ENCODE measurements around the gene ZBTB44.
A peak's percentile ranks its signal among the peaks of the same experiment; 100 is the strongest.
"Not testable (repeated sequence)": the region's sequence is repeated elsewhere in the genome, so short reads cannot be mapped to it uniquely, and the experiment has no call there.

ZBTB44 gene

GRCh38 chr11:130314750-130315285 is at the start of gene ZBTB44:
Gene ZBTB44 (minus strand): TSS chr11:130314917. CDS start chr11:130261873, 53,044 bp downstream.
- DNase-seq: peak; percentile 94

- DNase-seq: no peak
Observed at GRCh38 chr11:130359419-130359818, 44.7 kb upstream of the ZBTB44 start.

- DNase-seq: no peak
Observed at GRCh38 chr11:130358398-130358797, 43.7 kb upstream of the ZBTB44 start.

- no peak for DNase-seq
Observed at GRCh38 chr11:130347261-130347660, 32.5 kb upstream of the ZBTB44 start.

- DNase-seq: no peak
Observed at GRCh38 chr11:130344841-130345240, 30.1 kb upstream of the ZBTB44 start.

- DNase-seq: peak; percentile 72
Observed at GRCh38 chr11:130340671-130341319, 26.1 kb upstream of the ZBTB44 start.

GRCh38 chr11:130338667-130339066 is 23.9 kb upstream of the ZBTB44 start:
- no peak for DNase-seq

- DNase-seq: no peak
Observed at GRCh38 chr11:130337281-130338089, 22.8 kb upstream of the ZBTB44 start.

- not testable (repeated sequence) for DNase-seq
Observed at GRCh38 chr11:130331397-130331796, 16.7 kb upstream of the ZBTB44 start.

GRCh38 chr11:130330101-130330684 is 15.5 kb upstream of the ZBTB44 start:
- no peak for DNase-seq

GRCh38 chr11:130328420-130328819 is 13.7 kb upstream of the ZBTB44 start:
- DNase-seq: no peak

- no peak for DNase-seq
Observed at GRCh38 chr11:130327716-130328115, 13.0 kb upstream of the ZBTB44 start.

GRCh38 chr11:130325691-130326090 is 11.0 kb upstream of the ZBTB44 start:
- DNase-seq: no peak

GRCh38 chr11:130323452-130324450 is 9.0 kb upstream of the ZBTB44 start:
- no peak for DNase-seq

GRCh38 chr11:130322126-130322525 is 7.4 kb upstream of the ZBTB44 start:
- DNase-seq: no peak

- no peak for DNase-seq
Observed at GRCh38 chr11:130318031-130318673, 3.4 kb upstream of the ZBTB44 start.

GRCh38 chr11:130315354-130315970 is 745 bp upstream of the ZBTB44 start:
- peak; percentile 77 for DNase-seq

GRCh38 chr11:130314184-130314749 is 450 bp downstream of the ZBTB44 start:
- peak; percentile 69 for DNase-seq

- peak; percentile 13 for DNase-seq
Observed at GRCh38 chr11:130313383-130314183, 1.1 kb downstream of the ZBTB44 start.

GRCh38 chr11:130312046-130312445 is 2.7 kb downstream of the ZBTB44 start:
- DNase-seq: no peak
